Gastrocnemius medialis (tissue), 4 donors: Measurements from ENCODE around the gene NUDC. TPM values are rescaled to one million over a fixed set of nuclear protein-coding genes. Genes with fewer than 3 reads are reported as not detected.
"Not testable (repeated sequence)": the region's sequence is repeated elsewhere in the genome, so short reads cannot be mapped to it uniquely, and the experiment has no call there.

Source experiments
- ATAC-seq, 2 donors: fragments of 150-250 bp; one replicate each; pipeline ENCODE4 v1.9.1; 2016
- DNase-seq, 2 donors: peaks; one replicate each; pipeline ENCODE4 v3.0.0-alpha.2; 2019
- H3K27ac ChIP-seq, 4 donors: fragments of 200-600 bp; sonication (generic); 1 replicate in 1 of 4; 2 replicates in 3 of 4; pipeline ENCODE4 v1.5.1; 2016 to 2018; ENCODE audit warnings: mild to moderate bottlenecking in 2 of 4, moderate library complexity in 1 of 4
- H3K27me3 ChIP-seq, 3 donors: fragments of 200-600 bp; sonication (generic) in 2 of 3; 1 replicate in 1 of 3; 2 replicates in 2 of 3; pipeline versions ENCODE4 v1.5.1 to v1.6.0; 2016 to 2019; ENCODE audit warnings: mild to moderate bottlenecking in 1 of 3, moderate library complexity in 1 of 3
- H3K36me3 ChIP-seq, 2 donors: fragments of 200-600 bp; sonication (generic) in 1 of 2; one replicate each; pipeline ENCODE4 v1.5.1; 2017 to 2018
- H3K4me1 ChIP-seq, 2 donors: fragments of 200-600 bp; sonication (generic) in 1 of 2; one replicate each; pipeline ENCODE4 v1.5.1; 2016 to 2017; ENCODE audit warnings: mild to moderate bottlenecking in 2 of 2
- H3K4me3 ChIP-seq, 4 donors: fragments of 200-600 bp; sonication (generic) in 3 of 4; 1 replicate in 1 of 4; 2 replicates in 3 of 4; pipeline ENCODE4 v1.5.1; 2016 to 2019; ENCODE audit warnings: mild to moderate bottlenecking in 2 of 4
- H3K9me3 ChIP-seq, 3 donors: fragments of 200-600 bp; sonication (generic) in 2 of 3; 1 replicate in 1 of 3; 2 replicates in 2 of 3; pipeline ENCODE4 v1.5.1; 2016 to 2019
- CTCF ChIP-seq, 5 experiments: fragments of 450-650 bp in 3 of 5; fragments of 200-600 bp in 2 of 5; sonication (generic) in 2 of 5; IDR thresholded peaks in 4 of 5; conservative IDR thresholded peaks in 1 of 5; 1 replicate in 4 of 5; 2 replicates in 1 of 5; pipeline ENCODE4 v1.5.1; 2016 to 2019; ENCODE audit warnings: antibody characterized with exemption in 5 of 5, mild to moderate bottlenecking in 3 of 5, moderate library complexity in 3 of 5
- POLR2A ChIP-seq, 2 donors: fragments of 450-650 bp; IDR thresholded peaks; one replicate each; pipeline ENCODE4 v1.6.1; 2017; ENCODE audit warnings: antibody characterized with exemption in 2 of 2, mild to moderate bottlenecking in 2 of 2, moderate library complexity in 2 of 2
- in situ Hi-C, 4 donors: fragments of 200-750 bp; cut with MboI; loops; one replicate each; pipeline versions ENCODE4 v1.15.0 to v1.8.0; 2017; ENCODE audit warnings: low sequenced_read_pairs in 4 of 4
- intact Hi-C: fragments of 100-400 bp; cut with DNase I; formaldehyde crosslinking; loops from one replicate; pipeline ENCODE4 v1.15.1; 2023; ENCODE audit warnings: low total_unique reads
- total RNA-seq, 4 donors: library from RNA; depleted of rRNA; stranded (reverse); fragments of >200 nt; gene quantifications; one replicate each; pipeline versions ENCODE4 v1.1.0 to v1.2.3, GENCODE V29; 2016

Gene NUDC
- 10 to 100 TPM; 39.9 to 83.5 (median 70.6) TPM for total RNA-seq

GRCh38 chr1:26921540-26922430, at the start of gene NUDC:
Gene NUDC, plus strand, starts transcription at chr1:26921743. Its CDS starts 106 bp downstream, at chr1:26921849.
- Histone ChIP-seq H3K4me3 (peak within 1 kb of the TSS; percentile 85 to 97 (median 88)), H3K27ac (peak within 1 kb of the TSS; percentile 86 to 94 (median 90)), H3K4me1 (peaks cover 16 to 20% of the 10 kb centered on the region in 2 donors), H3K36me3 (peaks cover 0 to 26% of the 10 kb centered on the region in 2 donors), H3K27me3 (no peaks in the 10 kb centered on the region), H3K9me3 (no peaks in the 10 kb centered on the region)
- in situ Hi-C loops (no loop called here), intact Hi-C loops (loop anchor here (2.0 kb wide), 1 partner anchor 31 kb away; the partner anchor contains the start of gene GPN2)
- TF ChIP-seq POLR2A (IDR thresholded peaks at IDR 0.05), result peak; percentile 90 to 94
- no peak for TF ChIP-seq CTCF (IDR thresholded peaks at IDR 0.05 in 4 of 5, conservative IDR thresholded peaks at IDR 0.05 in 1 of 5)
- ATAC-seq, result peak; percentile 99
- peak; percentile 97 for DNase-seq

GRCh38 chr1:26873097-26873496, 48.4 kb upstream of the NUDC start:
- DNase-seq, H3K4me3 ChIP-seq, H3K27ac ChIP-seq, in situ Hi-C loops, H3K9me3 ChIP-seq, H3K27me3 ChIP-seq, H3K36me3 ChIP-seq, intact Hi-C loops, ATAC-seq, H3K4me1 ChIP-seq: not testable (repeated sequence)

GRCh38 chr1:26874896-26875295, 46.6 kb upstream of the NUDC start:
- H3K36me3 ChIP-seq, result peaks cover 0 to 27% of the 10 kb centered on the region in 2 donors

GRCh38 chr1:26877326-26877725, 44.2 kb upstream of the NUDC start:
- H3K27ac ChIP-seq, result no peak overlapping the region
- DNase-seq (no peak), ATAC-seq (no peak)
- no peak for TF ChIP-seq CTCF (IDR thresholded peaks at IDR 0.05 in 4 of 5, conservative IDR thresholded peaks at IDR 0.05 in 1 of 5)
- TF ChIP-seq POLR2A (IDR thresholded peaks at IDR 0.05), result no peak
- in situ Hi-C loops, result no loop called here
- peaks cover 0 to 51% of the 10 kb centered on the region in 2 donors for H3K36me3 ChIP-seq
- intact Hi-C loops, result loop anchor here (5.0 kb wide), 2 partner anchors 65 to 280 kb away; no protein-coding TSS in a partner anchor
- H3K9me3 ChIP-seq, result no peaks in the 10 kb centered on the region
- no peaks in the 10 kb centered on the region for H3K27me3 ChIP-seq
- H3K4me3 ChIP-seq, result no peak overlapping the region
- peaks cover 0 to 4% of the 10 kb centered on the region in 2 donors for H3K4me1 ChIP-seq

More at GRCh38 chr1:26874896-26875295, 46.6 kb upstream of the NUDC start:
- H3K9me3 ChIP-seq, result no peaks in the 10 kb centered on the region
- DNase-seq (no peak), ATAC-seq (no peak)
- H3K4me1 ChIP-seq, result peaks cover 0 to 4% of the 10 kb centered on the region in 2 donors
- intact Hi-C loops, result loop anchor here (5.0 kb wide), 2 partner anchors 63 to 278 kb away; no protein-coding TSS in a partner anchor
- in situ Hi-C loops, result no loop called here
- no peak overlapping the region for H3K4me3 ChIP-seq
- H3K27ac ChIP-seq, result no peak overlapping the region
- no peaks in the 10 kb centered on the region for H3K27me3 ChIP-seq
- no peak for TF ChIP-seq POLR2A (IDR thresholded peaks at IDR 0.05)
- TF ChIP-seq CTCF (IDR thresholded peaks at IDR 0.05 in 4 of 5, conservative IDR thresholded peaks at IDR 0.05 in 1 of 5), result no peak

GRCh38 chr1:26879793-26880192, 41.8 kb upstream of the NUDC start:
- intact Hi-C loops, result loop anchor here (5.0 kb wide), 2 partner anchors 67 to 282 kb away; no protein-coding TSS in a partner anchor
- Histone ChIP-seq H3K27me3 (no peaks in the 10 kb centered on the region), H3K9me3 (no peaks in the 10 kb centered on the region), H3K27ac (no peak overlapping the region), H3K4me1 (peaks cover 0 to 4% of the 10 kb centered on the region in 2 donors), H3K4me3 (no peak overlapping the region), H3K36me3 (peaks cover 0 to 76% of the 10 kb centered on the region in 2 donors)
- ATAC-seq, result no peak
- no peak for TF ChIP-seq POLR2A (IDR thresholded peaks at IDR 0.05)
- no peak for TF ChIP-seq CTCF (IDR thresholded peaks at IDR 0.05 in 4 of 5, conservative IDR thresholded peaks at IDR 0.05 in 1 of 5)
- no peak for DNase-seq
- in situ Hi-C loops, result no loop called here

- H3K27ac ChIP-seq, H3K4me1 ChIP-seq, H3K4me3 ChIP-seq, H3K27me3 ChIP-seq, DNase-seq, H3K9me3 ChIP-seq, ATAC-seq, intact Hi-C loops, in situ Hi-C loops: not testable (repeated sequence)
- peaks cover 5 to 90% of the 10 kb centered on the region in 2 donors for H3K36me3 ChIP-seq
These were observed 39.9 kb upstream of the NUDC start for GRCh38 chr1:26881611-26882010.
